Measurements from ENCODE around the gene DMD. TPM values are rescaled to one million over a fixed set of nuclear protein-coding genes. Genes with fewer than 3 reads are reported as not detected.

DMD gene
- polyA plus RNA-seq, 1 donor from 2014 or later, result 21.6 TPM

DNA sequence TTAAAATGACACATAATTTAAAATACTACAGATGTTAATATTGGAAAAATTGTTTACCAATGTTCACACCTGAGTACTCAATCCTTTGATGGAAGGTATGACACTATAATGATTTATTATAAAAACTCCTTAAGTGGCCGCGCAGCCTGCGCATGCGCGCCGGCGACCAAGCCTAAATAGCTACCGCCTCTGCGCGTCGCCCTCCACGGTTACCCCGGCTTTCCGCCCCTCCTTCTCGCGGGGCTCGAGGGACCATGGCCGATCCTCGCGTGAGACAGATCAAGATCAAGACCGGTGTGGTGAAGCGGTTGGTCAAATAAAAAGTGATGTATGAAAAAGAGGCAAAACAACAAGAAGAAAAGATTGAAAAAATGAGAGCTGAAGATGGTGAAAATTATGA is 170.2 kb downstream of the DMD start:
- Histone ChIP-seq H3K9me2 (ENCODE audit: insufficient read depth, low read length) (no peaks in the 10 kb centered on the region), H3K79me2 (replicated peaks; ENCODE audit: insufficient read depth, low read length) (no peaks in the 10 kb centered on the region), H3K4me2 (ENCODE audit: low read length) (no peak overlapping the region), H2AFZ (ENCODE audit: low read depth, low read length) (no peak overlapping the region), H4K20me1 (ENCODE audit: insufficient read depth) (no peaks in the 10 kb centered on the region), H3K9ac (ENCODE audit: low read length) (no peak overlapping the region), H3K9me3 (ENCODE audit: low read length) (no peaks in the 10 kb centered on the region), H3K27ac (ENCODE audit: low read length) (no peak overlapping the region), H3K4me3 (ENCODE audit: low read length) (no peak overlapping the region), H3F3A (ENCODE audit: insufficient read depth, low read length, poor library complexity, severe bottlenecking) (no peaks in the 10 kb centered on the region), H3K27me3 (ENCODE audit: insufficient read depth, low read depth, low read length) (no peaks in the 10 kb centered on the region), H3K36me3 (ENCODE audit: insufficient read depth, low read length) (no peaks in the 10 kb centered on the region)
- TF ChIP-seq POLR2AphosphoS5 (IDR thresholded peaks at IDR 0.05) (no peak), EP300 (conservative IDR thresholded peaks at IDR 0.05; ENCODE audit: poor library complexity, severe bottlenecking) (no peak)
- TF ChIP-seq, protein P1, sequence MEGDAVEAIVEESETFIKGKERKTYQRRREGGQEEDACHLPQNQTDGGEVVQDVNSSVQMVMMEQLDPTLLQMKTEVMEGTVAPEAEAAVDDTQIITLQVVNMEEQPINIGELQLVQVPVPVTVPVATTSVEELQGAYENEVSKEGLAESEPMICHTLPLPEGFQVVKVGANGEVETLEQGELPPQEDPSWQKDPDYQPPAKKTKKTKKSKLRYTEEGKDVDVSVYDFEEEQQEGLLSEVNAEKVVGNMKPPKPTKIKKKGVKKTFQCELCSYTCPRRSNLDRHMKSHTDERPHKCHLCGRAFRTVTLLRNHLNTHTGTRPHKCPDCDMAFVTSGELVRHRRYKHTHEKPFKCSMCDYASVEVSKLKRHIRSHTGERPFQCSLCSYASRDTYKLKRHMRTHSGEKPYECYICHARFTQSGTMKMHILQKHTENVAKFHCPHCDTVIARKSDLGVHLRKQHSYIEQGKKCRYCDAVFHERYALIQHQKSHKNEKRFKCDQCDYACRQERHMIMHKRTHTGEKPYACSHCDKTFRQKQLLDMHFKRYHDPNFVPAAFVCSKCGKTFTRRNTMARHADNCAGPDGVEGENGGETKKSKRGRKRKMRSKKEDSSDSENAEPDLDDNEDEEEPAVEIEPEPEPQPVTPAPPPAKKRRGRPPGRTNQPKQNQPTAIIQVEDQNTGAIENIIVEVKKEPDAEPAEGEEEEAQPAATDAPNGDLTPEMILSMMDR (IDR thresholded peaks at IDR 0.05; ENCODE audit: poor library complexity, severe bottlenecking), result no peak

DNA sequence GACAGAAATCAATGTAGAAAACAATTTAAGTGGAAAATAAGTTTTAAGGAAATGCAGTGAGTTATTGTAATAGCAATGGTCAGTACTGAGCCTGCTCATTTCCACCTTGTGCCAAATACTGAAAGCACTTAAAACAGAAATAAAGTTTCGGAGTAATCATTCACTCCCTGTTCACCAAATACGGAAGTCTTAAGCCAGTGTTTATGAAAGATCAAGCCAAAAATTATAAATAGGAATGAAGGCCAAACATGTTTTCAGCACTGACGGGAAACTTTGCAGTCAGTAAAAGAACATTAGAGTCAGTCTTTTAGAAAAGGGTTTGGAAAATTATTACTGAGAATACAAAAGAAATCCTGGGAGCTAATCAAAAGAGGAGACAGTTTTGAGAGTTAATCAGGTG is 178.6 kb downstream of the DMD start:
- Histone ChIP-seq H3K9me2 (ENCODE audit: insufficient read depth, low read length) (no peaks in the 10 kb centered on the region), H3K36me3 (ENCODE audit: insufficient read depth, low read length) (no peaks in the 10 kb centered on the region), H3K9me3 (ENCODE audit: low read length) (no peaks in the 10 kb centered on the region), H3K4me2 (ENCODE audit: low read length) (no peak overlapping the region), H3K9ac (ENCODE audit: low read length) (no peak overlapping the region), H3K27me3 (ENCODE audit: insufficient read depth, low read depth, low read length) (no peaks in the 10 kb centered on the region), H3K4me3 (ENCODE audit: low read length) (no peak overlapping the region), H3K79me2 (replicated peaks; ENCODE audit: insufficient read depth, low read length) (no peaks in the 10 kb centered on the region), H4K20me1 (ENCODE audit: insufficient read depth) (no peaks in the 10 kb centered on the region), H2AFZ (ENCODE audit: low read depth, low read length) (no peak overlapping the region), H3K27ac (ENCODE audit: low read length) (no peak overlapping the region), H3F3A (ENCODE audit: insufficient read depth, low read length, poor library complexity, severe bottlenecking) (no peaks in the 10 kb centered on the region)
- TF ChIP-seq, protein P1 (IDR thresholded peaks at IDR 0.05; ENCODE audit: poor library complexity, severe bottlenecking), result no peak
- TF ChIP-seq EZH2 (IDR thresholded peaks at IDR 0.05; ENCODE audit: borderline replicate concordance, insufficient read depth, low read length, poor library complexity, severe bottlenecking) (no peak), TAF1 (IDR thresholded peaks at IDR 0.05; ENCODE audit: low read depth) (no peak), SMC3 (conservative IDR thresholded peaks at IDR 0.05; ENCODE audit: poor library complexity) (no peak), EP300 (conservative IDR thresholded peaks at IDR 0.05; ENCODE audit: poor library complexity, severe bottlenecking) (no peak), MXI1 (conservative IDR thresholded peaks at IDR 0.05; ENCODE audit: poor library complexity, severe bottlenecking) (no peak), RAD21 (conservative IDR thresholded peaks at IDR 0.05) (no peak), POLR2AphosphoS5 (IDR thresholded peaks at IDR 0.05) (no peak)
- TF ChIP-seq, protein P2, sequence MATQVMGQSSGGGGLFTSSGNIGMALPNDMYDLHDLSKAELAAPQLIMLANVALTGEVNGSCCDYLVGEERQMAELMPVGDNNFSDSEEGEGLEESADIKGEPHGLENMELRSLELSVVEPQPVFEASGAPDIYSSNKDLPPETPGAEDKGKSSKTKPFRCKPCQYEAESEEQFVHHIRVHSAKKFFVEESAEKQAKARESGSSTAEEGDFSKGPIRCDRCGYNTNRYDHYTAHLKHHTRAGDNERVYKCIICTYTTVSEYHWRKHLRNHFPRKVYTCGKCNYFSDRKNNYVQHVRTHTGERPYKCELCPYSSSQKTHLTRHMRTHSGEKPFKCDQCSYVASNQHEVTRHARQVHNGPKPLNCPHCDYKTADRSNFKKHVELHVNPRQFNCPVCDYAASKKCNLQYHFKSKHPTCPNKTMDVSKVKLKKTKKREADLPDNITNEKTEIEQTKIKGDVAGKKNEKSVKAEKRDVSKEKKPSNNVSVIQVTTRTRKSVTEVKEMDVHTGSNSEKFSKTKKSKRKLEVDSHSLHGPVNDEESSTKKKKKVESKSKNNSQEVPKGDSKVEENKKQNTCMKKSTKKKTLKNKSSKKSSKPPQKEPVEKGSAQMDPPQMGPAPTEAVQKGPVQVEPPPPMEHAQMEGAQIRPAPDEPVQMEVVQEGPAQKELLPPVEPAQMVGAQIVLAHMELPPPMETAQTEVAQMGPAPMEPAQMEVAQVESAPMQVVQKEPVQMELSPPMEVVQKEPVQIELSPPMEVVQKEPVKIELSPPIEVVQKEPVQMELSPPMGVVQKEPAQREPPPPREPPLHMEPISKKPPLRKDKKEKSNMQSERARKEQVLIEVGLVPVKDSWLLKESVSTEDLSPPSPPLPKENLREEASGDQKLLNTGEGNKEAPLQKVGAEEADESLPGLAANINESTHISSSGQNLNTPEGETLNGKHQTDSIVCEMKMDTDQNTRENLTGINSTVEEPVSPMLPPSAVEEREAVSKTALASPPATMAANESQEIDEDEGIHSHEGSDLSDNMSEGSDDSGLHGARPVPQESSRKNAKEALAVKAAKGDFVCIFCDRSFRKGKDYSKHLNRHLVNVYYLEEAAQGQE (IDR thresholded peaks at IDR 0.05; ENCODE audit: borderline replicate concordance), result no peak
